ENCODE measurements around the gene ASIC2. TPM values are rescaled to one million over a fixed set of nuclear protein-coding genes. Genes with fewer than 3 reads are reported as not detected.

Gene ASIC2
- total RNA-seq, 2 experiments from 2014 or later, result not detected

- POLR2A ChIA-PET, result no interaction called here
- CTCF ChIA-PET, result interaction anchor here (1.0 kb wide), 1 partner anchor 704 kb away, joined by 3 read pairs; no protein-coding TSS in a partner anchor
- DNase-seq (no peak), ATAC-seq (no peak)
- intact Hi-C loops (cut with micrococcal nuclease), result no loop called here
- no peaks in the 10 kb centered on the region for H3K4me1 Mint-ChIP-seq (ENCODE audit: low read depth)
- no peaks in the 10 kb centered on the region for H3K9me3 Mint-ChIP-seq
- H3K27ac Mint-ChIP-seq, result no peak overlapping the region
- peaks cover 4% of the 10 kb centered on the region for H3K27me3 Mint-ChIP-seq
- H3K36me3 Mint-ChIP-seq (ENCODE audit: low read depth), result no peaks in the 10 kb centered on the region
- H3K4me3 Mint-ChIP-seq, result no peak overlapping the region
- no peak for TF ChIP-seq CTCF (IDR thresholded peaks at IDR 0.05)
These were observed 246.5 kb downstream of the ASIC2 start for GRCh38 chr17:33046361-33047255.

GRCh38 chr17:33045216-33045615, 247.9 kb downstream of the ASIC2 start:
- H3K27ac Mint-ChIP-seq, result no peak overlapping the region
- POLR2A ChIA-PET, result no interaction called here
- no peaks in the 10 kb centered on the region for H3K36me3 Mint-ChIP-seq (ENCODE audit: low read depth)
- intact Hi-C loops (cut with micrococcal nuclease), result no loop called here
- H3K4me1 Mint-ChIP-seq (ENCODE audit: low read depth), result no peaks in the 10 kb centered on the region
- CTCF ChIA-PET, result no interaction called here
- no peak for TF ChIP-seq CTCF (IDR thresholded peaks at IDR 0.05)
- DNase-seq, result no peak
- no peak overlapping the region for H3K4me3 Mint-ChIP-seq
- peaks cover 4% of the 10 kb centered on the region for H3K27me3 Mint-ChIP-seq
- ATAC-seq, result no peak
- H3K9me3 Mint-ChIP-seq, result no peaks in the 10 kb centered on the region

GRCh38 chr17:33044771-33045170, 248.3 kb downstream of the ASIC2 start:
- intact Hi-C loops (cut with micrococcal nuclease), result no loop called here
- no peak for DNase-seq
- no peak overlapping the region for H3K4me3 Mint-ChIP-seq
- H3K27me3 Mint-ChIP-seq, result peaks cover 4% of the 10 kb centered on the region
- ATAC-seq, result no peak
- POLR2A ChIA-PET, result no interaction called here
- H3K36me3 Mint-ChIP-seq (ENCODE audit: low read depth), result no peaks in the 10 kb centered on the region
- H3K9me3 Mint-ChIP-seq, result no peaks in the 10 kb centered on the region
- H3K27ac Mint-ChIP-seq, result no peak overlapping the region
- H3K4me1 Mint-ChIP-seq (ENCODE audit: low read depth), result no peaks in the 10 kb centered on the region
- CTCF ChIA-PET, result no interaction called here
- TF ChIP-seq CTCF (IDR thresholded peaks at IDR 0.05), result no peak

- no peak overlapping the region for H3K4me3 Mint-ChIP-seq
- H3K4me1 Mint-ChIP-seq (ENCODE audit: low read depth), result no peaks in the 10 kb centered on the region
- no peaks in the 10 kb centered on the region for H3K36me3 Mint-ChIP-seq (ENCODE audit: low read depth)
- H3K27ac Mint-ChIP-seq, result no peak overlapping the region
- ATAC-seq (no peak), DNase-seq (no peak)
- ChIA-PET POLR2A (no interaction called here), CTCF (interaction anchor here (1.0 kb wide), 1 partner anchor 10 kb away, joined by 3 read pairs; no protein-coding TSS in a partner anchor)
- intact Hi-C loops (cut with micrococcal nuclease), result no loop called here
- H3K27me3 Mint-ChIP-seq, result peaks cover 27% of the 10 kb centered on the region
- H3K9me3 Mint-ChIP-seq, result no peaks in the 10 kb centered on the region
- no peak for TF ChIP-seq CTCF (IDR thresholded peaks at IDR 0.05)
These were observed 252.6 kb downstream of the ASIC2 start for GRCh38 chr17:33040461-33040860.

GRCh38 chr17:33039874-33040273, 253.2 kb downstream of the ASIC2 start:
- Mint-ChIP-seq H3K4me3 (no peak overlapping the region), H3K27ac (no peak overlapping the region), H3K4me1 (ENCODE audit: low read depth) (no peaks in the 10 kb centered on the region), H3K9me3 (no peaks in the 10 kb centered on the region), H3K36me3 (ENCODE audit: low read depth) (no peaks in the 10 kb centered on the region), H3K27me3 (peaks cover 29% of the 10 kb centered on the region)
- ATAC-seq (no peak), DNase-seq (no peak)
- CTCF ChIA-PET, result interaction anchor here (1.0 kb wide), 1 partner anchor 10 kb away, joined by 3 read pairs; no protein-coding TSS in a partner anchor
- intact Hi-C loops (cut with micrococcal nuclease), result no loop called here
- POLR2A ChIA-PET, result no interaction called here
- no peak for TF ChIP-seq CTCF (IDR thresholded peaks at IDR 0.05)

Data from activated CD8-positive, alpha-beta T cell treated with anti-CD3 and anti-CD28 coated beads for 36 hours (primary cell).